ENCODE results near the gene OR8G5. TPM values are rescaled to one million over a fixed set of nuclear protein-coding genes. Genes with fewer than 3 reads are reported as not detected.

The OR8G5 gene
- total RNA-seq = not detected

GRCh38 chr11:124256076-124256475 lies at the start of gene OR8G5:
OR8G5 (plus strand) TSS chr11:124256376; CDS start chr11:124264932, 8,556 bp downstream.

GRCh38 chr11:124240621-124241397 lies 15.4 kb upstream of the OR8G5 start, which contains the start of gene OR8G1:
OR8G1 (plus strand) TSS chr11:124241095; CDS start chr11:124249676, 8,581 bp downstream.

GRCh38 chr11:124313849-124314248 lies 57.7 kb downstream of the OR8G5 start, which contains the start of gene OR8D1:
OR8D1 (minus strand) TSS chr11:124313949; CDS start chr11:124310766, 3,183 bp downstream.

Other genes starting within 250 kb of the OR8G5 start
- gene OR10G4, start 243.4 kb upstream of the OR8G5 start, total RNA-seq = not detected
- gene OR10G9, start 233.4 kb upstream of the OR8G5 start, total RNA-seq = not detected
- gene OR10G8, start 229.6 kb upstream of the OR8G5 start, total RNA-seq = not detected
- gene OR10G7, start 215.1 kb upstream of the OR8G5 start, total RNA-seq = not detected
- 1 to 10 TPM; 6.5 to 6.8 TPM for gene VWA5A, start 140.9 kb upstream of the OR8G5 start, total RNA-seq
- gene OR10D3, start 73.0 kb upstream of the OR8G5 start, total RNA-seq = not detected
- gene OR8G1, start 15.3 kb upstream of the OR8G5 start, total RNA-seq = not detected
- not detected for gene OR8D1, start 57.6 kb downstream of the OR8G5 start, total RNA-seq
- not detected for gene OR8D2, start 63.8 kb downstream of the OR8G5 start, total RNA-seq
- not detected for gene OR8B2, start 128.1 kb downstream of the OR8G5 start, total RNA-seq
- gene OR8B3, start 142.6 kb downstream of the OR8G5 start, total RNA-seq = not detected
- not detected for gene OR8B4, start 168.5 kb downstream of the OR8G5 start, total RNA-seq
- gene OR8B8, start 189.3 kb downstream of the OR8G5 start, total RNA-seq = not detected

Measured in activated naive CD4-positive, alpha-beta T cell treated with anti-CD3 and anti-CD28 coated beads, Interleukin-2, amount 10 ng/mL, durations not matched to agents 5 hours and 36 hours (primary cell).